IgD-negative memory B cell (primary cell): Measurements from ENCODE around the gene PLOD1. TPM values are rescaled to one million over a fixed set of nuclear protein-coding genes. Genes with fewer than 3 reads are reported as not detected.
"Not testable (repeated sequence)": the region's sequence is repeated elsewhere in the genome, so short reads cannot be mapped to it uniquely, and the experiment has no call there.

Experiments
- H3K27ac Mint-ChIP-seq, 3 donors: one replicate each; pipeline ENCODE4 v1.8.0; 2020 to 2022; ENCODE audit warnings: mild to moderate bottlenecking in 3 of 3, mixed read lengths in 3 of 3, moderate library complexity in 1 of 3
- H3K27me3 Mint-ChIP-seq: one replicate; pipeline ENCODE4 v1.8.0; 2021; ENCODE audit warnings: mixed read lengths
- H3K36me3 Mint-ChIP-seq: one replicate; pipeline ENCODE4 v1.8.0; 2020; ENCODE audit warnings: mild to moderate bottlenecking, mixed read lengths
- H3K4me1 Mint-ChIP-seq, 3 donors: one replicate each; pipeline ENCODE4 v1.8.0; 2020 to 2022; ENCODE audit warnings: mixed read lengths in 3 of 3, mild to moderate bottlenecking in 1 of 3
- H3K4me3 Mint-ChIP-seq, 4 donors: one replicate each; pipeline ENCODE4 v1.8.0; 2020 to 2022; ENCODE audit warnings: mild to moderate bottlenecking in 4 of 4, mixed read lengths in 4 of 4, moderate library complexity in 3 of 4
- H3K9me3 Mint-ChIP-seq, 3 donors: one replicate each; pipeline ENCODE4 v1.8.0; 2020 to 2021; ENCODE audit warnings: mixed read lengths in 3 of 3, mild to moderate bottlenecking in 1 of 3
- polyA plus RNA-seq: library from polyadenylated mRNA; unstranded; fragments of 300-500 nt; fragmentation: Illumina TruSeq; gene quantifications from one replicate; pipeline ENCODE4 v1.2.3, GENCODE V29; 2021

Gene PLOD1
- polyA plus RNA-seq: 6.5 TPM

DNA sequence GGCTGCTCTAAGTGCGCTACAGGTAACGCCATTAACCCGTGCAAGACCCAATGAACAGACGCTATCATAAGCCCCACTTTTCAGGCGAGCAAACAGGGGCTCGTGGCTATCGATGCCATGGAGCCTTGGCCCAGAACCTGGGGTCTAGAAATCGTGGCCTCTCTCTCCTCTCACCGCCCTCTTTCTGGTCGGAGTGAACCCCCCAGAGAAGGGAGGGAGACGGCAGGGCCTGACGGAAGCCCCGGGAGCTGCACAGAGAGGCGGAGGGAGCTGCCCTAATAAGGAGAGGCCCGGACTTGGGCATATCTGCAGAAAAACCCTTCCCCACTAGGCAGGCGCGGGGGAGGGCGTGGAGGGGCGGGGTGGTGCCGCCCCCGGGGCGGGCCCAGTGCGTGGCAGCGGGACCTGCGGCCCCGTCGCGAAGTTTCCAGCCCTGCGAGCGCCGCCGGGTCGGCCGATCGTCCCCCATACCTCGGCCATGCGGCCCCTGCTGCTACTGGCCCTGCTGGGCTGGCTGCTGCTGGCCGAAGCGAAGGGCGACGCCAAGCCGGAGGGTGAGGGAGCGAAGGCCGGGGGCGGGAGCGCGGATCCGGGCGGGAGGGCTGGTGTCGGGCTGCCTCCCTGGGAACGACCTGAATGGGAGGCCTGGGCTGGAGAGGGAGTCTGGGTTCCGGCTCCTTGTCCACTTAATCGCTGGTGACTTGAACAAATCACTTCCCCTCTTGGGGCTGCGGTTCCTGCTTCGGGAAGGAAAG, at the start of gene PLOD1:
PLOD1 (plus strand) TSS at position 416 of the 755 bp plus-strand sequence; CDS start at position 479, 63 bp downstream.
- H3K4me3 Mint-ChIP-seq: peak within 1 kb of the TSS; percentile 89 to 94 (median 92)
- H3K4me1 Mint-ChIP-seq: peaks cover 0 to 2% (median 0%) of the 10 kb centered on the region in 3 donors
- peak within 1 kb of the TSS in 2 of 3 donors; percentile 46 to 47 for H3K27ac Mint-ChIP-seq
- no peaks in the 10 kb centered on the region for H3K9me3 Mint-ChIP-seq
- no peaks in the 10 kb centered on the region for H3K36me3 Mint-ChIP-seq
- no peaks in the 10 kb centered on the region for H3K27me3 Mint-ChIP-seq

DNA sequence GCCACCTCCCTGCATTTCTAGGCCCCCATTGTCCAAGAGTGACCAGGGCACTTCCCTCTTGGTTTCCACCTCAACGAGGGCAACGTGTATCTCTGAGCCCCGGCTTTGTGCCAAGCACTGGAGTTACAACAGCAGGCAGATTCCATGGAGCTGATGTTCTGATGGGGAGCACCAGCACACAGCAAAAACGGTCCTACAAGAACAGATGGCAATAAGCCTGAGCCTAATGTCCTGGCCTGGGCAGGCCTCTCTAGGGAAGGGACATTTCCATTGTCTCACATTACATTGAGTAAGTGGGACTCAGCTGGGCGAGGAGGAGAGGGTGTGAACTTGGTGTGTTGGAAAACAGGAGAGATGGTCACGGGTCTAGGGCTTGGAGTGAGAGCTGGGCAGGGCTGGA, 48.6 kb upstream of the PLOD1 start:
- Mint-ChIP-seq H3K9me3 (no peaks in the 10 kb centered on the region), H3K36me3 (no peaks in the 10 kb centered on the region), H3K27me3 (peaks cover 11% of the 10 kb centered on the region), H3K4me1 (no peaks in the 10 kb centered on the region), H3K4me3 (no peak overlapping the region), H3K27ac (peak overlapping the region in 1 of 3 donors; percentile 9)

DNA sequence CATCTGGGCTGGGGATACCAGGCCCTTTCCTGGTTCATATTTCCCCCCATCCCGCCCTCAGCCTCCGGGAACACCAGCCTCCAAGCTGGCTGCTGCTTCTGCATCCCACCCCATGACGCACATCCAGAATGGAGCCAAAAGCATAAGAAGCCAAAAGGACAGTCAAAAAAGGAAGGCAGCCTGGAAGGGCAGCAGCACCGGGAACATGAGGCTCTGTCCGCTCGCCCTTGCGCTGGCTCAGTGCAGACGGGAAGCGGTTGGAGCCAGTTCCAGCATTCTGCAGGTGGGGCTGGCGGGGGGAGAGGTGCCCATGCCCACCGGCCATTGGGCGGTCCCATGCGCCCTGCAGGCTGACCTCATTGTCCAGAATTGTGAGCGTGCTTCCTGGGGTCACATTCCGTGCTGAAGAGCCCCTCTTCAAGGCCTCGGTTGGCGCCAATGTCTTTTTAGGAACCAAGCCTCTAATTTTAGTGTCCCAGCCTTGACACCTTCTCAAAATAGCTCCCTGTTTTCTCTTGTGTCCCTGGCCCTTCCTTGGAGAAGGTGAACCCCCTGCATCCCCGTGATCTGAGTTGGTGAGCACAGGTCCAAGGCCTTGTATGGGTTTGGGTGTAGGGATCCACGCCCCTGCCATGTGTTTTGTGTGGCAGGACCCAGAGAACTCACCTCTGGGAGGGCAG, 47.4 kb upstream of the PLOD1 start:
- Mint-ChIP-seq H3K27ac (no peak overlapping the region), H3K9me3 (no peaks in the 10 kb centered on the region), H3K36me3 (no peaks in the 10 kb centered on the region), H3K4me1 (no peaks in the 10 kb centered on the region), H3K27me3 (peaks cover 10% of the 10 kb centered on the region), H3K4me3 (no peak overlapping the region)

DNA sequence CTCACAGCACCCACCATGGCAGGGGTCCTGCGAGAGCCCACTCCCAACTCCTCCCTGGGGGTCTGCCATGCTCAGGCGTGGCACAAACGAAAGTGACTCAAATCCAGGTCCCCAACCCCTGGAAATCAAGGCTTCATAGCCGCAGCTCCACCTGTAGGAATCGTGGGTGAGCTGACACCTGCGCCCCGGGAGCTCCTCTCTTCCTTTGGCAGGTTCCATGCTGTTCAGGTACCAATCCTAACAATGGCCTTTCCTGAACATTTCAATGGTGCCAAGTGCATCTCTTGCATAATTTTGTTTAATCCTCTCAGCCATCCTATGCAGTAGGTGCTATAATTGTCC, 46.9 kb upstream of the PLOD1 start:
- Mint-ChIP-seq H3K27me3 (peaks cover 11% of the 10 kb centered on the region), H3K9me3 (no peaks in the 10 kb centered on the region), H3K4me3 (no peak overlapping the region), H3K36me3 (no peaks in the 10 kb centered on the region), H3K4me1 (no peaks in the 10 kb centered on the region), H3K27ac (no peak overlapping the region)

DNA sequence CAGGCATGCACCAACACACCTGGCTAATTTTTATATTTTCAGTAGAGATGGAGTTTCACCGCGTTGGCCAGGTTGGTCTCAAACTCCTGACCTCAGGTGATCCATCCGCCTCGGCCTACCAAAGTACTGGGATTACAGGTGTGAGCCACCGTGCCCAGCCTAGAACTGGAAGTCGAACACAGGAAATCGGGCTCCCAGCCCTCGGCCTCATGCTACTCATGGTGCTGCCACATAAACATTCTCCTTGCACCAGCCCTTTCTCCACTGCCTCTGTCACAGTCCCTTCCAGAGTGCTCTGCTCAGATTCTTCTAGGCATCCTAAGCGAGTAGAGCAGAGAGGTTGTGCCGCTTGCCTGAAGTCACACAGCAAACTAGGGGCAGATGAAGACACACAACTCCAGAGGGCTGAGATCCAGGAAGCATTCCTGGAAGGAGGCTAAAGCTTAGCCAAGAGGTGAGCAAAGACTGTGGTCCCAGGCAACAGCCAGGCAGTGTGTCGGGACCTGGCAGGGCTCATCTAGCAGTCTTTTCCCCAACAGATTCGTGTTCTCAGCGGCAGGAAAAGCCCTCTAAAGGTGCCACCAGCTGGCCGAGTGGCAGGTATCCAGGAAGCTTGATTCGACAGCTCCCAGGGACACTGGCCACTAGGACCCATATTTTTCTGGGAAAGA, 46.2 kb upstream of the PLOD1 start:
- no peak overlapping the region for H3K27ac Mint-ChIP-seq
- H3K27me3 Mint-ChIP-seq: peaks cover 7% of the 10 kb centered on the region
- H3K4me3 Mint-ChIP-seq: no peak overlapping the region
- H3K36me3 Mint-ChIP-seq: no peaks in the 10 kb centered on the region
- no peaks in the 10 kb centered on the region for H3K4me1 Mint-ChIP-seq
- no peaks in the 10 kb centered on the region for H3K9me3 Mint-ChIP-seq

DNA sequence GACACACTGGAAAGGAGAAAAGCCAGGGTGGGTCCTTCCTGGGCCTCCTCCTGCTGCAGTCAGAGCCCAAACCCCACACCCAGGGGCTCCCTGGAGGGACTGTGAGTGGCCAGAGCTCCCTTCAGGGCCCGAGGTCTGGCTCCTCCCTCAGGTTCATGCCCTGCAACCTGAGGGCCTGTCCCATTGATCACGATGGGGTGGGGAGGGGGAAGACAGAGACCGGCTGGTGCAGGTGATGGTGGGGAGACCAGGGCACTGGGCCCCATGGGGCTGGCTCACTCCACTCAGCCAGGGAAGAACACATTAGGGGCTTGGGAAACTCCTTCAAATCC, 45.7 kb upstream of the PLOD1 start:
- H3K36me3 Mint-ChIP-seq: no peaks in the 10 kb centered on the region
- H3K27ac Mint-ChIP-seq: no peak overlapping the region
- peaks cover 5% of the 10 kb centered on the region for H3K27me3 Mint-ChIP-seq

DNA sequence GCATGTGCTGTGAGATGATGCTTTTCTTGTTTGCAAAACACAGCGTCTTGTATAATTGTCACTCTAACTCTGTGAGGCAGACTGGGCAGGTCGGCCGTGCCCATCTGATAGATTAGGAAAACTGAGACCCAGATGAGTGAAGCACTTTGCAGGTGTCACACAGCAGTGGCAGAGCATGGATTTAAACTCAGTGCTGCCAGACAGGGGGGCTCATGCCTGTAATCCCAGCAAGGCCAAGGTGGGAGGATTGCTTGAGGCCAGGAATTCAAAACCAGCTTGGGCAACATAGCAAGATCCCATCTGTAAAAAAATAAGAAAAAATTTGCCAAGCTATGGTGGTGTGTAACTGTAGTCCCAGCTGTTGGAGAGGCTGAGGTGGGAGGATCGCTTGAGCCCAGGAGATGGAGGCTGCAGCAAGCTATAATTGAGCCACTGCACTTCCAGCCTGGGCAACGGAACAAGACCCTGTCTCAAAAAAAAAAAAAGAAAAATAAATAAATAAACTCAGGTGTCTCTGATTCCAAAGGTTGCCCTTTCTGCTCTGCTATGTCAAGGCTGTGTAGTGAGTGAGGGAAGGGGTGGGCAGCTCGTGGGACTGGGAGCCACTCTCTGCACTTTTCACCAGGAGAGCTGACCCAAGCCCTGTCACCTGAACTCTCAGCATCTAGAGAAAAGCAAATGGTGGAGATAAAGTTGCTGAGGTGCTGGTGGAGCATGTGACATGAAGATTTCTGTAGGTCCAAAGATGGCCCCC, 42.9 kb upstream of the PLOD1 start:
- Mint-ChIP-seq H3K4me3 (no peak overlapping the region), H3K27me3 (peaks cover 11% of the 10 kb centered on the region), H3K27ac (no peak overlapping the region), H3K4me1 (no peaks in the 10 kb centered on the region), H3K36me3 (no peaks in the 10 kb centered on the region), H3K9me3 (no peaks in the 10 kb centered on the region)

More for the DNA sequence above, 45.7 kb upstream of the PLOD1 start:
- Mint-ChIP-seq H3K9me3 (no peaks in the 10 kb centered on the region), H3K4me1 (no peaks in the 10 kb centered on the region), H3K4me3 (no peak overlapping the region)

DNA sequence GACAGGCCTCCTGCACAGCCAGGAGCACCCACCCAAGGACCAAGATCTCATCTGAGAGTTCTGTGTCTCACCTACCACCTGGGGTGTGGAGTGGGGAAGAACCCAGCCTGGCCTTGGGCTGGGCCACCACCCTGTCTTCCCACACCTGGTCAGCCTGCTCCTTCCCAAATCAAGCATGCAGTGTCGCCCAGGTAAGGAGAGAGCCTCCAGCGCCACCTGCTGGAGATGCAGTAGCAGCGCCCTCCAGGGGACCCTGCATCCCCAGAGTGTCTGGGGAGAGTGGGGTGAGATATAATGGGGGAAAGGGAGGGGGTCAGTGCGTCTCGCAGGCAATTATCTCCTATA, 40.6 kb upstream of the PLOD1 start:
- Mint-ChIP-seq H3K4me1 (no peaks in the 10 kb centered on the region), H3K27me3 (peaks cover 22% of the 10 kb centered on the region), H3K4me3 (no peak overlapping the region), H3K27ac (no peak overlapping the region), H3K36me3 (no peaks in the 10 kb centered on the region), H3K9me3 (no peaks in the 10 kb centered on the region)

DNA sequence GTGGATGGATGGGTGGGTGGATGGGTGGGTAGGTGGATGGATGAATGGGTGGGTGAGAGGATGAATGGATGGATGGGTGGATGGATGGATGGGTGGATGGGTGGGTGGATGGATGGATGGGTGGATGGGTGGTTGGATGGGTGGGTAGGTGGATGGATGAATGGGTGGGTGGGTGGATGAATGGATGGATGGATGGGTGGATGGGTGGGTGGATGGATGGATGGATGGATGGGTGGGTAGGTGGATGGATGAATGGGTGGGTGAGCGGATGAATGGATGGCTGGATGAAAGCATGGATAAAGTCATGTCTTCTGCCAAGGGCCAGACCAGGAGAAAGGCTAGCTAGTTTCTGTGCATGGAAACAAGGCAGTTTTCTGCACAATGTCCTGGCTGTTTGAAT, 40.0 kb upstream of the PLOD1 start:
- H3K4me1 Mint-ChIP-seq, H3K36me3 Mint-ChIP-seq, H3K9me3 Mint-ChIP-seq, H3K27ac Mint-ChIP-seq, H3K4me3 Mint-ChIP-seq: not testable (repeated sequence)
- H3K27me3 Mint-ChIP-seq: peaks cover 25% of the 10 kb centered on the region

DNA sequence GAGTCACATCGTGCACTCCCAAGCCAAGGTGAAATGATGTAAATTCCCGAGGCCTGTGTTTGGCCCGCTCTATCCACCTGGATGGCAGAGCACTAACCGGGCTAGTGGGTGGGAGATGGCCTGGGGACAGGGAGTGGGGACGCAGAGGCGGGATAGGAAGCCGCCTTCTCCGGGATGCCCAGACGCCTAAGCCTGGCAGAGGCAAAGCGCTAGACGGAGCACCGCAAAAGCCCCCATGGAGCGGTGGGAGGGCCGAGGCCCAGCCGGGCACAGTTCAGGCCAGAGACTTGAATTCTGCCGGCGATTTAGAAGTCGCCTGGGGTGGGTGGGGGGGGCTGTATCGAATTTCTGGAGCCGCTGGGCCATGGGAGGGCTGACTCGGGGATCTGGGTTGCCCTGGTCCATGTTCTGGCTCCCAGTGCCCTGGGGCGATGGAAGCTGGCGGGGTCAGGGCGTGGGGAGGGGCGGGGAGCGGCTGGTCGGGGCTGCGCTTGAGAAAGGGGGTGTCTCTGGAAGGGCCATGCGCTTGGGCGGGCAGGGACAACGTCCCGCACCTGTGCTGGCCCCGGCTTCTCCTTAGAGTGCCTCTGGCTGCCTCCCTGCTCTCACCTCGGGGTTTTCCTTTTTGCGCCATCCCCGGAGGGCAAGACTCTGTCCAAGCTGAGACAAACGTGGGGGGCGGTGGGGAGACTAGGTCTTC, 36.3 kb upstream of the PLOD1 start:
- Mint-ChIP-seq H3K9me3 (no peaks in the 10 kb centered on the region), H3K27ac (no peak overlapping the region), H3K4me3 (no peak overlapping the region), H3K36me3 (no peaks in the 10 kb centered on the region), H3K27me3 (peaks cover 23% of the 10 kb centered on the region), H3K4me1 (peaks cover 0 to 2% (median 0%) of the 10 kb centered on the region in 3 donors)

DNA sequence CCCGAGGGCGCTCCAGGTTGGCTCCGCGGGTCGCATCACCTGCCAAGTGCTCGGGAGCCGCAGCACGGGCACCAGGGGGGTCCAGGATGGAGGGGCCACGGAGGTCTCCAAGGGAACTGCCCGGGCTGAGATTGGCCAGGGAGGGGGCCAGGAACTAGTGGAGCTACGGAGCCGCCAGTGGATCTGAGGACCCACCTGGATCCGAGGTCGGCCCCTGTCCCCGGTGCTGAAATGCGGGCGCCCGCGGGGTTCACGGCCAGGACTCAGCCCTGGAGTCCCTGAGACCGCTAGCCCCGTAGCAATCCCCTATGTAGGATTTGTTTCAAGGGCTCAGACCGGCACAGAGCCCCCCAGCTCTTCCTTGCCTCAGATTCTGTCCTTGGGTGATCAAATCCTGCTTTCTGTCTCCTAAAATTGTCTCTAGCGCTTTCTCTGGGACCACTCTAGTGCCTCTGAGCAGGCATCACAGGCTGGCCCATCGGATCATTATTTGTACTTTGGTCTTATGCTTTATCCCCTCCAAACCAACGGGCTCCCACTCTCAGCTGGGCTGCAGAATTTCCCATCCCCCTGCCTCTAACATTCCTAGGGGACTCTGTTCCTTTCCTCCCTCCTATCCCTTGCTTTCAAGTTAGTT, 35.6 kb upstream of the PLOD1 start:
- H3K36me3 Mint-ChIP-seq: no peaks in the 10 kb centered on the region
- H3K27ac Mint-ChIP-seq: no peak overlapping the region
- peaks cover 0 to 2% (median 0%) of the 10 kb centered on the region in 3 donors for H3K4me1 Mint-ChIP-seq
- H3K4me3 Mint-ChIP-seq: no peak overlapping the region
- H3K9me3 Mint-ChIP-seq: no peaks in the 10 kb centered on the region
- peaks cover 23% of the 10 kb centered on the region for H3K27me3 Mint-ChIP-seq

DNA sequence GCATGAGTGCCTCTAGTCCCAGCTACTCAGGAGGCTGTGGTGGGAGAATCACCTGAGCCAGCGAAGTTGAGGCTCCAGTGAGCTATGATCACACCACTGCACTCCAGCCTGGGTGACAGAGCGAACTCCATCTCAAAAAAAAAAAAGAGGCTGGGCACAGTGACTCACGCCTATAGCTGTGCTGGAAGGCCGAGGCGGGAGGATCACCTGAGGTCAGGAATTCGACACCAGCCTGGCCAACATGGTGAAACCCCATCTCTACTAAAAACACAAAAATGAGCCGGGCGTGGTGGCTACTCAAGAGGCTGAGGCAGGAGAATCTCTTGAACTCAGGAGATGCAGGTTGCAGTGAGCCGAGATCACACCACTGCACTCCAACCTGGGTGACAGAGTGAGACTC, 33.1 kb upstream of the PLOD1 start:
- Mint-ChIP-seq H3K4me1 (peaks cover 0 to 11% (median 3%) of the 10 kb centered on the region in 3 donors), H3K27me3 (peaks cover 16% of the 10 kb centered on the region)
- not testable (repeated sequence) for H3K9me3 Mint-ChIP-seq, H3K36me3 Mint-ChIP-seq, H3K4me3 Mint-ChIP-seq, H3K27ac Mint-ChIP-seq

DNA sequence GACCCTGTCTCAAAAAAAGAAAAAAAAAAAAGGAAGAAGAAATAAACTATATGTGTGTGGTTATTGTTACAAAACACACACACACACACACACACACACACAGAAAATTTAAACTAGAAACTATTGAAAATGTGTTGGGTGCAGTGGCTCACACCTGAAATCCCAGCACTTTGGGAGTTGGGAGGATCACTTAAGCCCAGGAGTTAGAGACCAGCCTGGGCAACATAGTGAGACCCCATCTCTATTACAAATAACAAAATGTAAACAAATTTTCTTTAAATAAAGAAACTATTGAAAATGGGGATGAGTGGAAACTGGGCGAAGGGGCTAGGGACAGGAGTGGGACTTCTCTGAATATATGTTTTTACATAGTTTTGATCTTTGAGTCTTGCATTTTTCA, 31.3 kb upstream of the PLOD1 start:
- H3K27ac Mint-ChIP-seq: no peak overlapping the region
- no peaks in the 10 kb centered on the region for H3K36me3 Mint-ChIP-seq
- peaks cover 5% of the 10 kb centered on the region for H3K27me3 Mint-ChIP-seq
- H3K4me1 Mint-ChIP-seq: peaks cover 6 to 15% (median 8%) of the 10 kb centered on the region in 3 donors
- H3K9me3 Mint-ChIP-seq: no peaks in the 10 kb centered on the region
- H3K4me3 Mint-ChIP-seq: no peak overlapping the region

DNA sequence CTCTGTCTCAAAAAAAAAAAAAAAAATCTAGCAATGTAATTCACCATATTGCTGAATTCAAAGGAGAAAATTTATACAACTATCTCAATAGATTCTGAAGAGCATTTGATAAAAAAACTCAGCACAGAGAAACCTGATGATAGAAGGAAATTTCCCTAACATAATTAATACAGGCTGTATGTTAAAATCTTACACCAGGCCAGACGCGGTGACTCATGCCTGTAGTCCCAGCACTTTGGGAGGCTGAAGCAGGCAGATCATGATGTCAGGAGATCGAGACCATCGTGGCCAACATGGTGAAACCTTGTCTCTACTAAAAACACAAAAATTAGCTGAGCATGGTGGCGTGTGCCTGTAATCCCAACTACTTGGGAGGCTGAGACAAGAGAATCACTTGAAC, 30.4 kb upstream of the PLOD1 start:
- H3K27me3 Mint-ChIP-seq, H3K27ac Mint-ChIP-seq, H3K36me3 Mint-ChIP-seq, H3K4me3 Mint-ChIP-seq, H3K9me3 Mint-ChIP-seq: not testable (repeated sequence)
- H3K4me1 Mint-ChIP-seq: peaks cover 6 to 15% (median 9%) of the 10 kb centered on the region in 3 donors
